NB4 (cell line): ENCODE measurements around the gene PDZRN4.

Experiments
- DNase-seq: peaks from one replicate; pipeline ENCODE4 v3.0.0; 2010; ENCODE audit warnings: low read depth
- H3K4me3 ChIP-seq: one replicate; pipeline ENCODE4 v1.5.1; 2011; ENCODE audit warnings: mild to moderate bottlenecking, low read depth, low read length, moderate library complexity
- CTCF ChIP-seq: IDR thresholded peaks from one replicate; pipeline ENCODE4 v1.5.1; 2012; ENCODE audit warnings: low read depth, low read length
- MYC ChIP-seq: IDR thresholded peaks from 2 replicates; pipeline ENCODE4 v1.6.1; 2011; ENCODE audit warnings: low read depth, low read length
- POLR2A ChIP-seq: IDR thresholded peaks from 2 replicates; pipeline ENCODE4 v1.6.1; 2011; ENCODE audit warnings: mild to moderate bottlenecking; ENCODE audit not compliant: insufficient read length; ENCODE audit errors: extremely low read depth
- TF ChIP-seq, protein P1 (sequence below): IDR thresholded peaks from 2 replicates; pipeline ENCODE4 v1.6.1; 2011; ENCODE audit warnings: low read depth, low read length

Gene PDZRN4

DNA sequence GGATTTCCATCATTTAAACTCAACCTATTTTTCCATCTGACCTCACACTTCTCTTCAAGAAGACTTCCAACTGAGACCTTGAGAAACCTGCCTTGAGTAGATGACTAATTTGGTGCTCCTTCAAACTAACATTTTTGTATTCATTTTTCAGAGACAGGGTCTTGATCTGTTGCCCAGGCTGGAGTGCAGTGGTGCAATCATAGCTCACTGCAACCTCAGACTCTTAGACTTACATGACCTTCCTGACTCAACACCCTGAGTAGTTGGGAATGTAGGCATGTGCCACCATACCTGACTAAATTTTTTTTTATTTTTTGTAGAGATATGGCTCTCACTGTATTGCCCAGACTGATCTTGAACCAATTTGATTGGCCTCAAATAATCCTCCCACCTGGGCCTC, 389.9 kb downstream of the PDZRN4 start:
- no peak overlapping the region for H3K4me3 ChIP-seq
- no peak for DNase-seq
- TF ChIP-seq, protein P1, sequence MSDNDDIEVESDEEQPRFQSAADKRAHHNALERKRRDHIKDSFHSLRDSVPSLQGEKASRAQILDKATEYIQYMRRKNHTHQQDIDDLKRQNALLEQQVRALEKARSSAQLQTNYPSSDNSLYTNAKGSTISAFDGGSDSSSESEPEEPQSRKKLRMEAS, result no peak
- TF ChIP-seq MYC, result no peak
- TF ChIP-seq CTCF, result no peak
- no peak for TF ChIP-seq POLR2A

- TF ChIP-seq MYC (no peak), POLR2A (no peak), CTCF (no peak)
- TF ChIP-seq, protein P1, result no peak
- DNase-seq, result no peak
- no peak overlapping the region for H3K4me3 ChIP-seq
Measured at GRCh38 chr12:41585784-41586183, 397.7 kb downstream of the PDZRN4 start.

GRCh38 chr12:41587574-41587973, 399.5 kb downstream of the PDZRN4 start:
- TF ChIP-seq, protein P1, result no peak
- TF ChIP-seq CTCF (no peak), POLR2A (no peak), MYC (no peak)
- no peak for DNase-seq
- H3K4me3 ChIP-seq, result no peak overlapping the region

DNA sequence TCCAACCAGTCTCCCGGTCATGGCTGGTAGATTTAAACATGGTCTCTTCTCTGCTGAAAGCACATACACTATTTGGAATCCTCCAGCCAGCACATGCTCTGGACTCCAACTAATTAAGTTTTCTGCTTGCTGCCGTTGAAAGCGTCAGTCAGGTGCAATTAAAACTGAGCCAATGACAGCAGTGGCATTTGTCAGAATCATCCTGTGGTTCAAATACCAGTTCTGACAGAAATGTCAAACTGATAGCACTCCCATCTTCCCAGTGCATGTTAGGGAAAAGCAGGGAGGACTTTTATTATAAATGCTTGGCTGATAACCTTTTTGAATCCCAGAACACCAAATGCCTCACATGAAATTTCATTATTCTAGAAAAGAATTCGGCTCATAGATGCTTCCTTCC, 401.8 kb downstream of the PDZRN4 start:
- DNase-seq, result no peak
- H3K4me3 ChIP-seq, result no peak overlapping the region
- TF ChIP-seq, protein P1, result no peak
- no peak for TF ChIP-seq CTCF
- no peak for TF ChIP-seq POLR2A
- TF ChIP-seq MYC, result no peak

DNA sequence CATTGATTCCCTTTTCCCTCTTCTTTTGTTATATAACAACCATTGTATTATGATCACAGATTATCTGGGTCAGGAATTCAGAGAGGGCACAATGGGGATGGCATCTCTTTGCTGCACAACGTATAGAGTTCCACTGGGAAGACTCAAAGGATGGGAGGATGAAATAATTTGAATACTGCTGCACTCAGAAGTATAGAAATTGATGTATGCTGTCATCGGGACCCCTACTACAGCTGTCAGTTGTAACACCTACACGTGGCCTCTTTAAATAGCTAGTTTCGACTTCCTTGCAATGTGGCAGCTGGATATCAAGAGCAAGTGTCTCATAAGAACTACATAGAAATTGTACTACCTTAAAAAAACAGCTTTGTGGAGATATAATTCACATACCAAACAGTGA, 408.1 kb downstream of the PDZRN4 start:
- no peak for DNase-seq
- no peak overlapping the region for H3K4me3 ChIP-seq
- TF ChIP-seq, protein P1, result no peak
- TF ChIP-seq POLR2A (no peak), MYC (no peak), CTCF (no peak)

GRCh38 chr12:41604830-41605229, 416.7 kb downstream of the PDZRN4 start:
- no peak for TF ChIP-seq MYC
- TF ChIP-seq, protein P1, result no peak
- TF ChIP-seq POLR2A, result no peak
- TF ChIP-seq CTCF, result no peak
- H3K4me3 ChIP-seq, result no peak overlapping the region
- peak; percentile 73 for DNase-seq
